Measurements from ENCODE around the gene AGTPBP1. TPM values are rescaled to one million over a fixed set of nuclear protein-coding genes. Genes with fewer than 3 reads are reported as not detected.
A peak's percentile ranks its signal among the peaks of the same experiment; 100 is the strongest.

The AGTPBP1 gene
- total and polyA plus RNA-seq, 4 experiments from 2014 or later, result 27.5 to 56.7 (median 42.9) TPM

- no peaks in the 10 kb centered on the region for H3K27me3 ChIP-seq (ENCODE audit: insufficient read depth, low read length)
- Mint-ChIP-seq H3K27ac (peak overlapping the region in 2 of 7 donors; percentile 18 to 49), H3K4me3 (no peak overlapping the region), H3K9me3 (no peaks in the 10 kb centered on the region), H3K36me3 (peaks cover 45 to 53% of the 10 kb centered on the region in 2 donors), H3K4me1 (peaks cover 0 to 11% (median 5%) of the 10 kb centered on the region in 4 donors), H3K27me3 (no peaks in the 10 kb centered on the region)
- peaks cover 10% of the 10 kb centered on the region for H3K36me3 ChIP-seq (ENCODE audit: insufficient read depth, low read length)
- no peaks in the 10 kb centered on the region for H3K9me3 ChIP-seq (ENCODE audit: control insufficient read depth in 1 of 2, low read length in 2 of 2)
- H3K27ac ChIP-seq (ENCODE audit: low read depth, low read length), result no peak overlapping the region
- intact Hi-C loops (cut with micrococcal nuclease), result no loop called here
- ChIA-PET CTCF (ENCODE audit: partially characterized antibody) (no interaction called here), POLR2A (ENCODE audit: partially characterized antibody) (no interaction called here)
- no peak overlapping the region for H3K4me3 ChIP-seq (ENCODE audit: low read length in 2 of 2)
- DNase-seq, result no peak
- no peaks in the 10 kb centered on the region for H3K4me1 ChIP-seq (ENCODE audit: insufficient read depth, low read length)
These were observed 94.2 kb downstream of the AGTPBP1 start for GRCh38 chr9:85647571-85647970.

GRCh38 chr9:85645909-85646627 lies 95.7 kb downstream of the AGTPBP1 start:
- ChIA-PET CTCF (ENCODE audit: partially characterized antibody) (interaction anchor here (1.2 kb wide), 1 partner anchor 36 kb away, joined by 3 read pairs; no protein-coding TSS in a partner anchor), POLR2A (ENCODE audit: partially characterized antibody) (no interaction called here)
- no peaks in the 10 kb centered on the region for H3K9me3 ChIP-seq (ENCODE audit: control insufficient read depth in 1 of 2, low read length in 2 of 2)
- DNase-seq, result peak in 4 of 5 donors; percentile 22 to 45 (median 35)
- no peaks in the 10 kb centered on the region for H3K4me1 ChIP-seq (ENCODE audit: insufficient read depth, low read length)
- Mint-ChIP-seq H3K27me3 (no peaks in the 10 kb centered on the region), H3K9me3 (no peaks in the 10 kb centered on the region), H3K4me3 (no peak overlapping the region), H3K36me3 (peaks cover 44 to 65% of the 10 kb centered on the region in 2 donors), H3K4me1 (peaks cover 0 to 11% (median 5%) of the 10 kb centered on the region in 4 donors), H3K27ac (peak overlapping the region in 5 of 7 donors; percentile 1 to 73 (median 62))
- H3K27ac ChIP-seq (ENCODE audit: low read depth, low read length), result no peak overlapping the region
- intact Hi-C loops (cut with micrococcal nuclease), result no loop called here
- no peak overlapping the region for H3K4me3 ChIP-seq (ENCODE audit: low read length in 2 of 2)
- no peaks in the 10 kb centered on the region for H3K27me3 ChIP-seq (ENCODE audit: insufficient read depth, low read length)
- peaks cover 13% of the 10 kb centered on the region for H3K36me3 ChIP-seq (ENCODE audit: insufficient read depth, low read length)

GRCh38 chr9:85640425-85640824 lies 101.3 kb downstream of the AGTPBP1 start:
- Histone ChIP-seq H3K27ac (ENCODE audit: low read depth, low read length) (no peak overlapping the region), H3K4me3 (ENCODE audit: low read length in 2 of 2) (no peak overlapping the region), H3K27me3 (ENCODE audit: insufficient read depth, low read length) (no peaks in the 10 kb centered on the region), H3K9me3 (ENCODE audit: control insufficient read depth in 1 of 2, low read length in 2 of 2) (no peaks in the 10 kb centered on the region), H3K36me3 (ENCODE audit: insufficient read depth, low read length) (peaks cover 8% of the 10 kb centered on the region), H3K4me1 (ENCODE audit: insufficient read depth, low read length) (no peaks in the 10 kb centered on the region)
- CTCF ChIA-PET (ENCODE audit: partially characterized antibody), result no interaction called here
- intact Hi-C loops (cut with micrococcal nuclease), result no loop called here
- Mint-ChIP-seq H3K27me3 (no peaks in the 10 kb centered on the region), H3K4me3 (no peak overlapping the region), H3K27ac (peak overlapping the region in 2 of 7 donors; percentile 47 to 57), H3K4me1 (peaks cover 0 to 7% (median under 1%) of the 10 kb centered on the region in 4 donors), H3K9me3 (no peaks in the 10 kb centered on the region), H3K36me3 (peaks cover 41 to 42% of the 10 kb centered on the region in 2 donors)
- no peak for DNase-seq
- POLR2A ChIA-PET (ENCODE audit: partially characterized antibody), result no interaction called here

- POLR2A ChIA-PET (ENCODE audit: partially characterized antibody), result no interaction called here
- Histone ChIP-seq H3K27ac (ENCODE audit: low read depth, low read length) (no peak overlapping the region), H3K36me3 (ENCODE audit: insufficient read depth, low read length) (peaks cover 8% of the 10 kb centered on the region), H3K4me3 (ENCODE audit: low read length in 2 of 2) (no peak overlapping the region), H3K4me1 (ENCODE audit: insufficient read depth, low read length) (no peaks in the 10 kb centered on the region), H3K27me3 (ENCODE audit: insufficient read depth, low read length) (no peaks in the 10 kb centered on the region), H3K9me3 (ENCODE audit: control insufficient read depth in 1 of 2, low read length in 2 of 2) (no peaks in the 10 kb centered on the region)
- H3K4me3 Mint-ChIP-seq, result no peak overlapping the region
- intact Hi-C loops (cut with micrococcal nuclease), result no loop called here
- no peaks in the 10 kb centered on the region for H3K27me3 Mint-ChIP-seq
- peaks cover 37 to 41% of the 10 kb centered on the region in 2 donors for H3K36me3 Mint-ChIP-seq
- no peak for DNase-seq
- no peaks in the 10 kb centered on the region for H3K9me3 Mint-ChIP-seq
- CTCF ChIA-PET (ENCODE audit: partially characterized antibody), result no interaction called here
- peaks cover 0 to 4% (median under 1%) of the 10 kb centered on the region in 4 donors for H3K4me1 Mint-ChIP-seq
- no peak overlapping the region for H3K27ac Mint-ChIP-seq
These were observed 102.0 kb downstream of the AGTPBP1 start for GRCh38 chr9:85639675-85640186.

- Mint-ChIP-seq H3K36me3 (peaks cover 25 to 30% of the 10 kb centered on the region in 2 donors), H3K4me3 (no peak overlapping the region), H3K27me3 (no peaks in the 10 kb centered on the region), H3K4me1 (peaks cover 0 to 4% (median 3%) of the 10 kb centered on the region in 4 donors), H3K27ac (no peak overlapping the region), H3K9me3 (no peaks in the 10 kb centered on the region)
- intact Hi-C loops (cut with micrococcal nuclease), result no loop called here
- Histone ChIP-seq H3K27me3 (ENCODE audit: insufficient read depth, low read length) (no peaks in the 10 kb centered on the region), H3K4me3 (ENCODE audit: low read length in 2 of 2) (no peak overlapping the region), H3K36me3 (ENCODE audit: insufficient read depth, low read length) (peaks cover 11% of the 10 kb centered on the region), H3K9me3 (ENCODE audit: control insufficient read depth in 1 of 2, low read length in 2 of 2) (no peaks in the 10 kb centered on the region), H3K4me1 (ENCODE audit: insufficient read depth, low read length) (no peaks in the 10 kb centered on the region), H3K27ac (ENCODE audit: low read depth, low read length) (no peak overlapping the region)
- CTCF ChIA-PET (ENCODE audit: partially characterized antibody), result no interaction called here
- POLR2A ChIA-PET (ENCODE audit: partially characterized antibody), result no interaction called here
- no peak for DNase-seq
These were observed 109.9 kb downstream of the AGTPBP1 start for GRCh38 chr9:85631809-85632208.

GRCh38 chr9:85630676-85631075 lies 111.1 kb downstream of the AGTPBP1 start:
- Mint-ChIP-seq H3K4me1 (peaks cover 0 to 3% (median 1%) of the 10 kb centered on the region in 4 donors), H3K36me3 (peaks cover 20 to 25% of the 10 kb centered on the region in 2 donors), H3K27me3 (no peaks in the 10 kb centered on the region), H3K27ac (no peak overlapping the region), H3K9me3 (no peaks in the 10 kb centered on the region), H3K4me3 (no peak overlapping the region)
- Histone ChIP-seq H3K27ac (ENCODE audit: low read depth, low read length) (no peak overlapping the region), H3K9me3 (ENCODE audit: control insufficient read depth in 1 of 2, low read length in 2 of 2) (no peaks in the 10 kb centered on the region), H3K27me3 (ENCODE audit: insufficient read depth, low read length) (no peaks in the 10 kb centered on the region), H3K4me1 (ENCODE audit: insufficient read depth, low read length) (no peaks in the 10 kb centered on the region), H3K4me3 (ENCODE audit: low read length in 2 of 2) (no peak overlapping the region), H3K36me3 (ENCODE audit: insufficient read depth, low read length) (peaks cover 11% of the 10 kb centered on the region)
- intact Hi-C loops (cut with micrococcal nuclease), result no loop called here
- ChIA-PET POLR2A (ENCODE audit: partially characterized antibody) (no interaction called here), CTCF (ENCODE audit: partially characterized antibody) (no interaction called here)
- no peak for DNase-seq

- Histone ChIP-seq H3K27ac (ENCODE audit: low read depth, low read length) (no peak overlapping the region), H3K36me3 (ENCODE audit: insufficient read depth, low read length) (no peaks in the 10 kb centered on the region), H3K4me3 (ENCODE audit: low read length in 2 of 2) (no peak overlapping the region), H3K4me1 (ENCODE audit: insufficient read depth, low read length) (no peaks in the 10 kb centered on the region), H3K9me3 (ENCODE audit: control insufficient read depth in 1 of 2, low read length in 2 of 2) (no peaks in the 10 kb centered on the region), H3K27me3 (ENCODE audit: insufficient read depth, low read length) (no peaks in the 10 kb centered on the region)
- Mint-ChIP-seq H3K4me3 (no peak overlapping the region), H3K27ac (no peak overlapping the region), H3K36me3 (peaks cover 16 to 27% of the 10 kb centered on the region in 2 donors), H3K27me3 (no peaks in the 10 kb centered on the region), H3K4me1 (peaks cover 0 to 5% (median 3%) of the 10 kb centered on the region in 4 donors), H3K9me3 (no peaks in the 10 kb centered on the region)
- CTCF ChIA-PET (ENCODE audit: partially characterized antibody), result no interaction called here
- intact Hi-C loops (cut with micrococcal nuclease), result no loop called here
- no peak for DNase-seq
- POLR2A ChIA-PET (ENCODE audit: partially characterized antibody), result no interaction called here
These were observed 124.5 kb downstream of the AGTPBP1 start for GRCh38 chr9:85617141-85617670.

All from CD4-positive, alpha-beta memory T cell (primary cell).